ENCODE data around the gene VILL.
A peak's percentile ranks its signal among the peaks of the same experiment; 100 is the strongest.

- TF ChIP-seq CTCF (IDR thresholded peaks at IDR 0.05): peak; percentile 85 to 98 (median 91)
- no peak for TF ChIP-seq POLR2A (IDR thresholded peaks at IDR 0.05)
- no peak for TF ChIP-seq POLR2AphosphoS5 (IDR thresholded peaks at IDR 0.05)
Measured at GRCh38 chr3:37996785-37997301, 6.3 kb downstream of the VILL start.
